CD4-positive, alpha-beta T cell (primary cell): ENCODE measurements around the gene ANO2. TPM values are rescaled to one million over a fixed set of nuclear protein-coding genes. Genes with fewer than 3 reads are reported as not detected.

ENCODE experiments used
- ATAC-seq: fragments of 200-7000 bp; cut with Tn5 transposase; one replicate; pipeline ENCODE4 v1.10.0; 2022; ENCODE audit warnings: mild to moderate bottlenecking; ENCODE audit not compliant: poor library complexity
- CTCF ChIA-PET: fragments of 350-600 bp; sonication (Branson Sonifier 250); formaldehyde crosslinking; loops from one replicate; lab custom pipeline; 2021; ENCODE audit warnings: antibody characterized with exemption, inconsistent platforms; lab: Charles Lee
- POLR2A ChIA-PET: fragments of 350-600 bp; sonication (Branson Sonifier 250); formaldehyde crosslinking; loops from one replicate; lab custom pipeline; 2021; ENCODE audit warnings: antibody characterized with exemption, inconsistent platforms; lab: Charles Lee
- DNase-seq, 14 experiments: peaks; one replicate each; pipeline ENCODE4 v3.0.0-alpha.2; 2013 to 2020; ENCODE audit warnings: mixed read lengths in 2 of 14
- H3K27ac ChIP-seq, 2 donors: one replicate each; pipeline versions ENCODE4 v1.5.1 to v1.7.0; 2013; ENCODE audit warnings: low read length in 2 of 2, low read depth in 1 of 2, mild to moderate bottlenecking in 1 of 2
- H3K27me3 ChIP-seq, 2 experiments: 1 replicate in 1 of 2; 2 replicates in 1 of 2; pipeline versions ENCODE4 v1.6.1 to v1.7.0; 2013; ENCODE audit warnings: low read length in 2 of 2, control low read depth in 1 of 2, mild to moderate bottlenecking in 1 of 2, moderate library complexity in 1 of 2; ENCODE audit not compliant: insufficient read depth in 2 of 2, control insufficient read depth in 1 of 2
- H3K36me3 ChIP-seq: one replicate; pipeline ENCODE4 v1.6.1; 2013; ENCODE audit warnings: low read length, control low read depth; ENCODE audit not compliant: insufficient read depth
- H3K4me1 ChIP-seq: one replicate; pipeline ENCODE4 v1.6.1; 2013; ENCODE audit warnings: low read length, control low read depth; ENCODE audit not compliant: insufficient read depth
- H3K4me3 ChIP-seq: one replicate; pipeline ENCODE4 v1.5.1; 2013; ENCODE audit warnings: mild to moderate bottlenecking, low read length, moderate library complexity
- H3K9me3 ChIP-seq, 2 experiments: 1 replicate in 1 of 2; 2 replicates in 1 of 2; pipeline versions ENCODE4 v1.6.1 to v1.7.0; 2013; ENCODE audit warnings: low read length in 2 of 2, mild to moderate bottlenecking in 2 of 2, control low read depth in 1 of 2, moderate library complexity in 1 of 2; ENCODE audit not compliant: control insufficient read depth in 1 of 2, insufficient read depth in 1 of 2
- H3K27ac Mint-ChIP-seq: one replicate; pipeline ENCODE4 v1.8.0; 2020; ENCODE audit warnings: mixed read lengths
- H3K27me3 Mint-ChIP-seq: one replicate; pipeline ENCODE4 v1.8.0; 2021; ENCODE audit warnings: mixed read lengths
- H3K36me3 Mint-ChIP-seq: one replicate; pipeline ENCODE4 v1.8.0; 2021; ENCODE audit warnings: low read depth, mixed read lengths
- H3K4me1 Mint-ChIP-seq: one replicate; pipeline ENCODE4 v1.8.0; 2021; ENCODE audit warnings: low read depth, mixed read lengths
- H3K4me3 Mint-ChIP-seq: one replicate; pipeline ENCODE4 v1.8.0; 2020; ENCODE audit warnings: mild to moderate bottlenecking, mixed read lengths
- H3K9me3 Mint-ChIP-seq: one replicate; pipeline ENCODE4 v1.8.0; 2020; ENCODE audit warnings: mixed read lengths
- intact Hi-C, 2 experiments: fragments of 100-400 bp; cut with DNase I in 1 of 2; cut with micrococcal nuclease in 1 of 2; formaldehyde crosslinking; loops; one replicate each; pipeline versions ENCODE4 v1.15.1 to v1.9.0; 2023 to 2025; cut with DNase I, micrococcal nuclease
- total RNA-seq, 174 experiments: library from RNA in 2 of 174; stranded (reverse) in 2 of 174; gene quantifications; one replicate each; pipeline ENCODE4 v1.2.3 and lab custom pipeline; 2021 to 2026
- TF ChIP-seq, protein P1 (sequence below): fragments of 200-600 bp; IDR thresholded peaks from one replicate; pipeline ENCODE4 v1.8.0; 2022; ENCODE audit warnings: antibody characterized with exemption, mild to moderate bottlenecking

The ANO2 gene
- total RNA-seq, 2 experiments from 2014 or later, result not detected

DNA sequence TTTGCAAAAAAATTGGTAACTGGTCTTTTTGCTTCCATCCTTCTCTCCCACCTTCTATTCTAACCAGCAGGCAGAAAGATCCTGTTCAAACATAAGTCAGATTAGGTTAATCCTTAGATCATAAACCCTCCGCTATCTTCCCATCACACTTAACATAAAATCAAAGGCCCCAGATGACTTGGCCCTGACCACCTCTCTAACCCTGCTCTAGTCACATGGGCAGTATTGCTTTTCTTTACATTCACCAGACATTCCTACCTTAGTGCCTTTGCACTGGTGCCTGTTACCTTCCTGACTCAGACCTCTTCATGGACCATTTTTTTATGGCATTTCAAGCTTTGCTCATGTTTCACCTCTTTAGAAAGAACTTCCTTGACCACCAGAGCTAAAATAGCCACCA lies 429.6 kb downstream of the ANO2 start:
- no peaks in the 10 kb centered on the region for H3K4me1 Mint-ChIP-seq
- Histone ChIP-seq H3K9me3 (peaks cover 0 to 4% of the 10 kb centered on the region in 2 experiments), H3K36me3 (no peaks in the 10 kb centered on the region), H3K27ac (no peak overlapping the region), H3K27me3 (no peaks in the 10 kb centered on the region), H3K4me3 (no peak overlapping the region), H3K4me1 (no peaks in the 10 kb centered on the region)
- DNase-seq (no peak), ATAC-seq (no peak)
- TF ChIP-seq, protein P1, sequence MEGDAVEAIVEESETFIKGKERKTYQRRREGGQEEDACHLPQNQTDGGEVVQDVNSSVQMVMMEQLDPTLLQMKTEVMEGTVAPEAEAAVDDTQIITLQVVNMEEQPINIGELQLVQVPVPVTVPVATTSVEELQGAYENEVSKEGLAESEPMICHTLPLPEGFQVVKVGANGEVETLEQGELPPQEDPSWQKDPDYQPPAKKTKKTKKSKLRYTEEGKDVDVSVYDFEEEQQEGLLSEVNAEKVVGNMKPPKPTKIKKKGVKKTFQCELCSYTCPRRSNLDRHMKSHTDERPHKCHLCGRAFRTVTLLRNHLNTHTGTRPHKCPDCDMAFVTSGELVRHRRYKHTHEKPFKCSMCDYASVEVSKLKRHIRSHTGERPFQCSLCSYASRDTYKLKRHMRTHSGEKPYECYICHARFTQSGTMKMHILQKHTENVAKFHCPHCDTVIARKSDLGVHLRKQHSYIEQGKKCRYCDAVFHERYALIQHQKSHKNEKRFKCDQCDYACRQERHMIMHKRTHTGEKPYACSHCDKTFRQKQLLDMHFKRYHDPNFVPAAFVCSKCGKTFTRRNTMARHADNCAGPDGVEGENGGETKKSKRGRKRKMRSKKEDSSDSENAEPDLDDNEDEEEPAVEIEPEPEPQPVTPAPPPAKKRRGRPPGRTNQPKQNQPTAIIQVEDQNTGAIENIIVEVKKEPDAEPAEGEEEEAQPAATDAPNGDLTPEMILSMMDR, result no peak
- no peak overlapping the region for H3K4me3 Mint-ChIP-seq
- ChIA-PET CTCF (no interaction called here), POLR2A (no interaction called here)
- intact Hi-C loops, result no loop called here
- H3K27me3 Mint-ChIP-seq, result peaks cover 12% of the 10 kb centered on the region
- no peaks in the 10 kb centered on the region for H3K36me3 Mint-ChIP-seq
- H3K9me3 Mint-ChIP-seq, result no peaks in the 10 kb centered on the region
- H3K27ac Mint-ChIP-seq, result no peak overlapping the region

- H3K9me3 ChIP-seq, result peaks cover 0 to 4% of the 10 kb centered on the region in 2 experiments
- ChIA-PET POLR2A (no interaction called here), CTCF (no interaction called here)
- Mint-ChIP-seq H3K36me3 (no peaks in the 10 kb centered on the region), H3K4me1 (no peaks in the 10 kb centered on the region), H3K27ac (no peak overlapping the region), H3K27me3 (peaks cover 12% of the 10 kb centered on the region), H3K4me3 (no peak overlapping the region), H3K9me3 (no peaks in the 10 kb centered on the region)
- no peak overlapping the region for H3K4me3 ChIP-seq
- TF ChIP-seq, protein P1, result no peak
- H3K27me3 ChIP-seq, result no peaks in the 10 kb centered on the region
- no peak overlapping the region for H3K27ac ChIP-seq
- H3K4me1 ChIP-seq, result no peaks in the 10 kb centered on the region
- H3K36me3 ChIP-seq, result no peaks in the 10 kb centered on the region
- intact Hi-C loops, result no loop called here
- ATAC-seq (no peak), DNase-seq (no peak)
These were observed 430.5 kb downstream of the ANO2 start for GRCh38 chr12:5514545-5514944.

DNA sequence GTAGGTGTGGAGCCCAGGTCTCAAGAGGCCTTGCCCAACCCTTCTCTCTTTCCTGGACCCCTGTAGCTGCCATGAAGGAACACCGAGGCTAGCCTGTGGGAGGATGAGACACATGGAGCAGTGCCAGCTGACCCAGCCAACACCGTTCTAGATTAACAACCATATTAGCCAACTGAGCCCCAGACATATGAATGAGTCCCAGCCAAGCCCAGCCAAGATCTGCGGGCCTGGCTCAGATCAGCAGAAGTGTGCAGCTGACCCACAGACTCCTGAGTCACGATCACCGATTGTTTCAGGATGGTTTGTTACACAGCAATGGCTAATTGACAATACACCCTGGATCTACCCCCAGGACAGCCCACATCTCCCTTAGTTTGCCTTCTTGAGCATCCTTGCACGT lies 431.0 kb downstream of the ANO2 start:
- Histone ChIP-seq H3K27me3 (no peaks in the 10 kb centered on the region), H3K9me3 (peaks cover 0 to 4% of the 10 kb centered on the region in 2 experiments), H3K36me3 (no peaks in the 10 kb centered on the region), H3K27ac (no peak overlapping the region), H3K4me3 (no peak overlapping the region), H3K4me1 (no peaks in the 10 kb centered on the region)
- TF ChIP-seq, protein P1, result no peak
- ChIA-PET POLR2A (no interaction called here), CTCF (no interaction called here)
- no peak overlapping the region for H3K27ac Mint-ChIP-seq
- H3K27me3 Mint-ChIP-seq, result peaks cover 12% of the 10 kb centered on the region
- DNase-seq, result no peak
- intact Hi-C loops, result no loop called here
- no peaks in the 10 kb centered on the region for H3K36me3 Mint-ChIP-seq
- ATAC-seq, result no peak
- no peaks in the 10 kb centered on the region for H3K4me1 Mint-ChIP-seq
- H3K9me3 Mint-ChIP-seq, result no peaks in the 10 kb centered on the region
- no peak overlapping the region for H3K4me3 Mint-ChIP-seq
